Measurements from ENCODE around the gene CBX2. TPM values are rescaled to one million over a fixed set of nuclear protein-coding genes. Genes with fewer than 3 reads are reported as not detected.

CBX2 gene
- polyA plus RNA-seq, 2 of the 4 experiments (the other 2 are of a cell fraction): 7.4 to 16.4 TPM

DNA sequence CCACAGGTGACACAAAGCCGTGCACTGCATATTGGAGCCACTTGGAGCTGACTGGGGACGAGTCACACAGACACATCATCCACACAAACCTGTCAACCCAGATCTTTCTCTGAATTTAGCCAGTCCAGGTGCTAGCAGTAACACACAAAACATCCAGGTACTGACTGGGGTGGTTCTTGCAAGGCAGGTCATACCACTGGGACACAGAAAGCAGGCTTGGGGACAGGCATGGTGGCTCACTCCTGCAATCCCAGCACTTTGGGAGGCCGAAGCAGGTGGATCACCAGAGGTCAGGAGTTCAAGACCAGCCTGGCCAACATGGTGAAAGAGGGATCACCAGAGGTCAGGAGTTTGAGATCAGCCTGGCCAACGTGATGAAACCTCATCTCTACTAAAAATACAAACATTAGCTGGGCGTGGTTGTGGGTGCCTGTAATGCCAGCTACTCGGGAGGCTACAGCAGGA, 32.3 kb upstream of the CBX2 start:
- Histone ChIP-seq H3K9me3 (no peaks in the 10 kb centered on the region), H3K4me2 (peak overlapping the region; percentile 32; the same call in 1 of the 3 replicates), H3K4me1 (peaks cover 38% of the 10 kb centered on the region), H3K4me3 (no peak overlapping the region), H3K27ac (no peak overlapping the region)
- ATAC-seq (no peak), FAIRE-seq (no peak), DNase-seq (ENCODE audit: low read depth in 1 of 2, low spot score in 1 of 2) (no peak)
- POLR2A ChIA-PET: interaction anchor here (0.6 to 1.2 kb wide), 3 partner anchors 33 to 90 kb away, joined by 3 to 6 read pairs (median 5); partner anchors contain the start of gene CBX8
- WGBS (ENCODE audit: missing lambda C conversion rate): 29% methylated on average over 6 of the region's 6 CpGs
- TF ChIP-seq GATA3 (IDR thresholded peaks at IDR 0.05; ENCODE audit: borderline replicate concordance) (no peak), KDM5A (IDR thresholded peaks at IDR 0.05) (no peak), BHLHE40 (IDR thresholded peaks at IDR 0.05; ENCODE audit: low read depth, low read length) (no peak), HOXA7 (CRISPR knock-in tag; IDR thresholded peaks at IDR 0.05) (no peak), BCL3 (IDR thresholded peaks at IDR 0.05) (no peak), POLR2AphosphoS2 (conservative IDR thresholded peaks at IDR 0.05; ENCODE audit: low read length) (no peak), CBX2 (IDR thresholded peaks at IDR 0.05; ENCODE audit: borderline replicate concordance, low read depth) (no peak), MAX (IDR thresholded peaks at IDR 0.05) (no peak)
- CTCF ChIA-PET: interaction anchor here (0.7 to 10.4 kb wide), 38 partner anchors 8 to 398 kb away, joined by 3 to 254 read pairs (median 4); partner anchors contain the start of genes CBX2, CBX4 and CBX8

DNA sequence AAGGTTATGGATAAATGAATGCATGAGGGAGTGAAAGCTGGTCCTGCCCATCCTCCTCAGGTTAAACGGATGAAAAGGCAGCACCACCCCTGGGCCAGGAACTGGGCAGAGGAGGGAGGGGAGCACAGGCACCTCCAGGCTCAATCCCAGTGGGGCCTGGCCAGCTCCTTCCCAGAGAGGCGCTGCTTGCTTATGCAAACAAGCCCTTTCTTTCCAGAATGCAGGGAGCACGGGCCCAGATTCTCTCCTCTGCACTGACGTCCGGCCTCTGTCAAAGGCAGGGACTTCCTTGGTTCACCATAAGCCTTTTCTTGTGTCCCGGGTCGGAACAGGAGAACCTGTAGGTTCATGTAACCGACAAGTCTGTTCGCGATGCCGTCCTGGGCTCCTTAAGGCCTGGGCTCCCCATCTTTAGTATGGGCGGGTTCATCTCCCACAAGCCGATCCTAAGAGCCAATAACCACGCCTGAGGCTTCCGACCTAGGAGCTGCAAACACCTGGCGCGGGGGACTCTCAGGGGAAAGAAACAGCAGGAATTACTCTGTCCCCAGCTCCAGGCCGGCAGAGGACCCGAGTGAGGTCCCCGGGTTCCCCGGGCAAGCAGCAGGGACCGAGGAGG, 30.9 kb upstream of the CBX2 start:
- no peak for DNase-seq (ENCODE audit: low read depth in 1 of 2, low spot score in 1 of 2)
- no peak for FAIRE-seq
- Histone ChIP-seq H3K27ac (peak overlapping the region in 1 of 2 experiments; percentile 22; a peak in 1 of 6 replicates), H3K9me3 (no peaks in the 10 kb centered on the region), H3K4me1 (peaks cover 37% of the 10 kb centered on the region), H3K4me3 (no peak overlapping the region), H3K4me2 (no peak overlapping the region)
- peak in 1 of 2 experiments; percentile 11; a peak in 2 of 6 replicates for ATAC-seq
- ChIA-PET POLR2A (interaction anchor here (0.9 kb wide), 1 partner anchor 50 kb away, joined by 6 read pairs; the partner anchor contains the start of gene CBX8), CTCF (interaction anchor here (0.6 to 10.4 kb wide), 22 partner anchors 10 to 315 kb away, joined by 3 to 254 read pairs (median 6); partner anchors contain the start of genes CBX2, CBX4 and CBX8)
- no peak for TF ChIP-seq JUNB (IDR thresholded peaks at IDR 0.05)
- no peak for TF ChIP-seq HDAC2 (IDR thresholded peaks at IDR 0.05)
- TF ChIP-seq BCL3 (IDR thresholded peaks at IDR 0.05): no peak
- no peak for TF ChIP-seq JUN (IDR thresholded peaks at IDR 0.05)
- no peak for TF ChIP-seq EP300 (IDR thresholded peaks at IDR 0.05)
- TF ChIP-seq POLR2A (IDR thresholded peaks at IDR 0.05; ENCODE audit: low read length): no peak
- TF ChIP-seq GATA3 (IDR thresholded peaks at IDR 0.05; ENCODE audit: borderline replicate concordance): no peak
- no peak for TF ChIP-seq RNF2 (IDR thresholded peaks at IDR 0.05; ENCODE audit: borderline replicate concordance, low read depth)
- TF ChIP-seq ZNF302 (CRISPR knock-in tag; IDR thresholded peaks at IDR 0.05): no peak
- TF ChIP-seq HES2 (IDR thresholded peaks at IDR 0.05): no peak
- no peak for TF ChIP-seq CEBPB (IDR thresholded peaks at IDR 0.05)
- TF ChIP-seq, protein P1, sequence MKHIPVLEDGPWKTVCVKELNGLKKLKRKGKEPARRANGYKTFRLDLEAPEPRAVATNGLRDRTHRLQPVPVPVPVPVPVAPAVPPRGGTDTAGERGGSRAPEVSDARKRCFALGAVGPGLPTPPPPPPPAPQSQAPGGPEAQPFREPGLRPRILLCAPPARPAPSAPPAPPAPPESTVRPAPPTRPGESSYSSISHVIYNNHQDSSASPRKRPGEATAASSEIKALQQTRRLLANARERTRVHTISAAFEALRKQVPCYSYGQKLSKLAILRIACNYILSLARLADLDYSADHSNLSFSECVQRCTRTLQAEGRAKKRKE (CRISPR knock-in tag; IDR thresholded peaks at IDR 0.05; ENCODE audit: low read depth): no peak
- WGBS (ENCODE audit: missing lambda C conversion rate): 84% methylated on average over 22 of the region's 22 CpGs
